Measurements from ENCODE around the gene HSD17B3.
"Not testable (repeated sequence)": the region's sequence is repeated elsewhere in the genome, so short reads cannot be mapped to it uniquely, and the experiment has no call there.

HSD17B3 gene

DNA sequence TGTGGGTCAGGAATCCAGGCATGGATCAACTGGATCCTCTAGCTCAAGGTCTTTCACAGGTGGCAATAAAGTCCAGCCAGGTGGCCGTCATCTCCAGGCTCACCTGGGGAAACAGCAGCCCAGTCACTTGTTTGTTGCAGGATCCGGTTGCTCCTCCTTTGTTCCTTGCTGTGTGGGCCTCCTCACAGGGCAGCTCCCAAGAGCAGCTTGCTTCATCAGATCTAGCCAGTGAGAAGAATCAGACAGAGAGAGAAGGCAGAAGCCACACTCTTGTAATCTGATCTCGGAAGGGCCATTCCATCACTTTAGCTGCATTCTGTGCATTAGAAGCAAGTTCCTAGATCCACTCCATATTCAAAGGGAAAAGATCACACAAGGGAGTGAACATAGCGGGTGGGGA is 3.2 kb upstream of the HSD17B3 start:
- DNase-seq = no peak

DNA sequence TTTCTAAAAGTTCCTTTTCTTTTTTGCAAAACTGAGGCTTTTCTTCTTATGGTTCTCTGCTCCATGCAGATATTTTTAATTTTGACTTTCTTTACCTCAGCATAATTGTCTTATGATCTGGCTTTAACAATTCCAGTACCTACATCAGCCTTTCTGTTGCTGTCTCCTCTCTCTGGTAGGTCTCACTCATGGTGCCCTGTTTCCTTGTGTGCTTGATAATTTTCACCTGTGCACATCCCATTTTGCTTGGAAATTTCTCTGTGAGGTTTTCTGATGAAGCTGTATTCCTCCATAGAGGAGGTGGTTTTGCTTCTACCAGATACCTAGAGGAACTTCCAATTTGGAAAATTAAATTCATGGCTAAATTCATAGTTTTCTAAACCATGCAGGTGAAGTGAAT is 2.3 kb upstream of the HSD17B3 start:
- DNase-seq = no peak

DNA sequence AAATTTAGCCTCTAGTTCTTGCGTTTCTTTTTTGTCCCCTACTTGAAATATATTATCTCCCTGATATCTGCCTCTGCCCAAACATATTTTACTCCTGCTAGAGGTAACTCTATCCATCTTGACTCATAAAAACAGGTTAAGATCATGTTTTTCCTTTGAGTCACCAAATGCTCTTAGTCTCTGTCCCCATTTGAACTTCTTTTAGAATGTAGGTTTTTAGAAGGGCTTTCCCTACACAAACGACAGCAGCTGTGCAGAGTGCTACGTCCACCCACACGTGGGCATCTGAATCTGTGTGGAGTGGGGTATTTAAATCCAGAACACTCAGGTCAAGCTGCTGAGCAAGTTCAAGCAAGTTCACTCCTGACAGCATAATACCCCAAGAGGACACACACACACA is 2.2 kb downstream of the HSD17B3 start:
- DNase-seq = no peak

GRCh38 chr9:96294159-96294545 is 7.8 kb downstream of the HSD17B3 start:
- DNase-seq = no peak

GRCh38 chr9:96293498-96294158 is 8.3 kb downstream of the HSD17B3 start:
- DNase-seq = no peak

DNA sequence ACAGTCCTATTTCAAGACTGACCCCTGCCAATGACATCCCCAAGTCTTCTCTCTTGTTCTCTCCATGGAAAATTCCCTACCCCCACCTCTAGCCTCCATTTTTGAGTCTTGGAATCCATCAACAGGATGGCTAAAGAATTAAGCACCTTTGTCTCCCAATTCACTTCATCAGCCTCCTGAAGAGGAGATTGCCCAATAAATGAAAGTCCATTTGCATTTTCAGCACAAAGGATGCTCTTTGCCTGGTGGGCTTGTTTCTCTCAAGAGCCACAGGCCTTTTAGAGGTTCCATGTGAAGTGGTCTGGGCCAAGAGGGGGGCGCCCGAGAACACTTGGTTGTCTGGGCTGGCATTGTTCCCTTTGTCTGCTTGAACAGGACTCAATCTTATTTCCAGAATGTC is 12.6 kb downstream of the HSD17B3 start:
- DNase-seq = no peak

DNA sequence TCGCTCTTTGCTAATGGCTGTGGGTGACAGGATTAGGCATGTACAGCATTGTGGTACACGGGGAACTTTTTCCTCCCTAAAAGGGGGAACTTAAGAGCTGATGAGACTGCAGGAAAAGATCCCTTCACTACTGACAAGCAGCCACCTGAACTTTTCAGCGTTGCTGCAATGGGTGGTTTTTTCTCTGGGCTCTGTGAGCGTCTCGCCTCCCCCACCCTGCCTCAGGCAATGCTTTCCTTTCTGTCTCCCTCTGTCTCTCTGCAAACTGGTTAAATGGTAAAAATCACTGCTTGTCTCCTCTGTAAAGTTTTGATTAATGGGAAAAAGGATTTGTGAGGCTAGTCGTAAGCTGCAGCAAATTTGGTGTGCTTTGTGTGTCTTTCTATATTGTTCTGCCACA is 20.3 kb downstream of the HSD17B3 start:
- DNase-seq = no peak

DNA sequence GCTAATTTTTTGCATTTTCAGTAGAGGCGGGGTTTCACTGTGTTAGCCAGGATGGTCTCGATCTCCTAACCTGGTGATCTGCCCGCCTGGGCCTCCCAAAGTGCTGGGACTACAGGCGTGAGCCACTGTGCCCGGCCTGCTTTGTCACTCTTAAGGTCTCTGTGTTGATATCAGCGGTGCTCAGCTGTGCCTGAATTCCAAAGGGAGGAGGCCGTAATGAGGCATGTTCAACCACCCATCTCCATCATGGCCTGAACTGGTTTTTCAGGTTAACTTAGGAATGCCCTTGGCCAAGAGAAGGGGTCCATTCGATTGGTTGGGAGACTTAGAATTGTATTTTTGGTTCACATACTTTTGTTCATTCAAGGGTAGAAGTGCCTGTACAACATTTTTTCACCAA is 22.0 kb downstream of the HSD17B3 start:
- peak; percentile 2 for DNase-seq

DNA sequence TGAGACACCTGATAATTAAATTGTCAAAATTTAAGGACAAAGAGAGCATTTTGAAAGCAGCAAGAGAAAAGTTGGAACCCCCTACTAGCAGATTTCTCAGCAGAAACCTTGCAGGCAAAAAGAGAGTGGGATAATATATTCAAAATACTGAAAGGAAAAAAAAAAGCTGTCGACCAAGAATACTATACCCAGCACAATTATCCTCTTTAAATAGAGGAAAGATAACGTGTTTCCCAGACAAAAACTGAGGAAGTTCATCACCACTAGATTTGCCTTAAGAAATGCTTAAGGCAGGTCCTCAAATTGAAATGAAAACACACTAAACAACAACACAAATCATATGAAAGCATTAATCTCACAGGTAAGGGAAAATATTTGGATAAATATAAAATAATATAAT is 27.0 kb downstream of the HSD17B3 start:
- no peak for DNase-seq

DNA sequence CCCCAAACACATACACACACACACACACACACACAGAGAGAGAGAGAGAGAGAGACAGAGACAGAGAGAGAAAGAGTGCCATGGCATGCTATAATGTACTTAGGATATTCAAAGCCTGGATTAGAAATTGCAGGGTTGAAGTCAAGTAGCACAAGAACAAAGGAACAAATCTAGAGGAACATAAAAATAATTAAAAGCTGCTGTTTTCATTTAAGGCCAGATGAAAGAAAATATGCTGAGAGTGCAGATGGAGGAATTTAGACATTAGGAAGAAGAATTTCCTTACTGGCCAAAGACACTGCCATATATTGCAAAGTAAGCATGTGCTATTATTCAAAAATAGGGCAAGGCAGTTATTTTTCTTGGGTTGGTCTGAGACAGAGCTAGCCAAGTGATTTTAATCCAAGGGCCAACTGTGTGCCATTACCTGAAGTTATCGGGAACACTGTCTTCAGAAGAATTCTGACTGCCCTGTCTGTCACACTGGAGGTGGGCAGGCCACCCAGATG is 31.7 kb downstream of the HSD17B3 start:
- no peak for DNase-seq

- peak; percentile 9 for DNase-seq
These were observed 43.0 kb downstream of the HSD17B3 start for GRCh38 chr9:96258967-96259366.

DNA sequence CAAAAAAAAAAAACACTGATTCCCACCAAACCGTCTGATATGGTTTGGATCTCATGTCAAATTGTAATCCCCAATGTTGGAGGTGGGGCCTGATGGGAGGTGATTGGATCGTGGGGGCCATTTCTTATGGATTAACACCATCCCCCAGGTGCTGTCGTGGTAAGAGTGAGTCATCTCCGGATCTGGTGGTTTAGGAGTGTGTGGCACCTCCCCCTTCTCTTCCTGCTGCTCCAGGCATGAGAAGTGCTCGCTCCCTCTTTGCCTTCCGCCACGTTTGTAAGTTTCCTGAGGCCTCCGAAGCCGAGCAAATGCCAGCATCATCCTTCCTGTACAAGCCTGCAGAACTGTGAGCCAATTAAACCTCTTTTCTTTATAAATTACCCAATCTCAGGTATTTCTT is 45.2 kb downstream of the HSD17B3 start:
- DNase-seq = no peak

DNA sequence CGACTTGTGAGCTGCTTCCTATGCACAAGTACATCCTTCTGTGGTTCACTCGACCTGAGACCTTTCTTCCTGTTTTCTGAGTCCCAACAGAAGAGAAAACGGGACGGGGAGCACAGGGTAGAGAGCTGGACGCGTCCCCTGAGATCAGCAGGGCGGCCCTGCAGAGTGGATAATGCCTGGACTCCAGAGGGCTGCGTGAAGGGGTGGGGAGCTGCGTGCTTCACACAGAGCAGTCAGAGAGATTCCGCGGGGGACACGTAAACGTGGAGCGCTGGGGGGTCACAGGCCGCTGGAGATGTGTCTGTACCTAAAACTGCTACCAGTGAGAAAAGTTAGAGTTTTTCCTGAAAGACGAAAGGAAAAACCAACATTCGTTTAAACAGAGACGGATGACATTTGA is 46.3 kb downstream of the HSD17B3 start:
- DNase-seq = no peak

- no peak for DNase-seq
These were observed 48.8 kb downstream of the HSD17B3 start for GRCh38 chr9:96253059-96253696.

GRCh38 chr9:96251451-96251850 is 50.5 kb downstream of the HSD17B3 start:
- DNase-seq = no peak

- no peak for DNase-seq
These were observed 52.2 kb downstream of the HSD17B3 start for GRCh38 chr9:96249746-96250145.

- DNase-seq = no peak
These were observed 55.7 kb downstream of the HSD17B3 start for GRCh38 chr9:96246267-96246671.

DNA sequence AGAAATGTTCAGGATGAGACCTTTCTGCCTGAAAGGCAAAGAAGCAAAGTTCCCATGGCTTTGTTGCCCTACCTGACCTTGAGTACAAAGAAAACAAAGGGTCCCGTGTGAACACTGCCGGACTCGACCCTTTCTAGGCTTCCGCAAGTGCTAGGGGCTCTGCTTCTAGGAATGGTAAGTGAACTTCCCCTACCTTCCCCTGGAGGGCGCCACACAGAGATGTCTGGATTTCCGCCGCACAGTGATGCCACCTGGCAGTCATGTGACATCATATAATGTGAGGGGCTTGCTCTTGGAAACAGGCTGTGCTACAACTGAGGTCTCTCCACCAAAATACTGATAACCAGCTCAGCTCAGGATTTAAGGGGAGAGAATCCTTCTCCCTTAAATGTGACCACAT is 56.6 kb downstream of the HSD17B3 start:
- DNase-seq = no peak

DNA sequence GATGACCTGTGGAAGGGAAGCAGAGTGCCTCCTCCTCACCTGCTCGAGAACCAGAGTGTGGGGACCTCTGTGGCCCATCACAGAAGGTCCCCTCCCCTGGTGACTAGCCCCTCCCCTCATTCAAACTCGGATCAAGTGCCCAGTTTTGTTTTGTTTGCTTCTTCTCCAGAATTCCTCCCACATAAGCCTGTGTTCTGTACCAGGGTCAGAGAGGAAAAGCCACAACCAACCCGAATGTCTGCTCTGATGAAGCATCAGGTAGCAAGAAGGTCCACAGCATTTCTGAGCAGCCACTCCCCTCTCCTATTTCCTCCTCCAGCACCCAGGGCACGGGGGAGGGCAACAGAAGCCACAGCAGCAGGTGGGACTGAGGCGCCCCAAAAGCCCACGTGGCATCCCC is 58.2 kb downstream of the HSD17B3 start:
- DNase-seq = no peak

DNA sequence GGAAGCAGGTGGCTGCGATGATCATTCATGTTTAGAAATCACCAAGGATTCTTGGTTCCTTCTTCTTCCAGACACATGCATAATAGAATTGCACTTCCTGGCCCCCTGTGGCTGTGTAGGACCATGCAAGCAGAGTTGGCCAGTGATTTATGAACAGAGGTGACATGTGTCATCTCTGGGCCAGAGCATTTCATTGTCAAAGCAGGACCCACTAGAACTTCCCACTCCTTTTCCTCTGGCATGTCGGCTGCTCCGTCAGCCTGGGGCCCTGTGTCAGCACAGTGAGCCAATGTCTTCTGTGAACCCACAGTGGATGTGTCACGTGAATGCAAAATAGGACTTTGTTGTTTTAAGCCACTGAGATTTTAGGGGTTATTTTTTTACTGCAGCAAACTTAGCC is 59.2 kb downstream of the HSD17B3 start:
- no peak for DNase-seq

DNA sequence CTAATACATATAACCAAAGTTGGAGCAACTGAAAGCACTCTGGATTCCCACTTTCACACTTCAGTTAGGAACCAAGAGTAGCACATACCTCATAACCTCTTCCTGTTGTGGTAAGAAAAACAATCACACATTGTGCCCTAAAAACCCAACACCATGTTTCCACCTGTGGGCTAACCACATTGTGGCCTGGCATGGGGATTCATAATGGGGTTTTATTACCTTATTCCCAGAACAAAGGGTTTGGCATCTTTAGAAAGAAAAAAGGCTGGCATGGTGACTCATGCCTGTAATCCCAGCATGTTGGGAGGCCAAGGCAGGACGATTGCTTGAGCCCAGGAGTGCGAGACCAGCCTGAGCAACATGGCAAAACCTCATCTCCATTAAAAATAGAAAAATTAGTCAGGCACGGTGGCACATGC is 60.6 kb downstream of the HSD17B3 start:
- no peak for DNase-seq

- no peak for DNase-seq
These were observed 65.0 kb downstream of the HSD17B3 start for GRCh38 chr9:96236854-96237550.

GRCh38 chr9:96236337-96236736 is 65.6 kb downstream of the HSD17B3 start:
- not testable (repeated sequence) for DNase-seq

DNA sequence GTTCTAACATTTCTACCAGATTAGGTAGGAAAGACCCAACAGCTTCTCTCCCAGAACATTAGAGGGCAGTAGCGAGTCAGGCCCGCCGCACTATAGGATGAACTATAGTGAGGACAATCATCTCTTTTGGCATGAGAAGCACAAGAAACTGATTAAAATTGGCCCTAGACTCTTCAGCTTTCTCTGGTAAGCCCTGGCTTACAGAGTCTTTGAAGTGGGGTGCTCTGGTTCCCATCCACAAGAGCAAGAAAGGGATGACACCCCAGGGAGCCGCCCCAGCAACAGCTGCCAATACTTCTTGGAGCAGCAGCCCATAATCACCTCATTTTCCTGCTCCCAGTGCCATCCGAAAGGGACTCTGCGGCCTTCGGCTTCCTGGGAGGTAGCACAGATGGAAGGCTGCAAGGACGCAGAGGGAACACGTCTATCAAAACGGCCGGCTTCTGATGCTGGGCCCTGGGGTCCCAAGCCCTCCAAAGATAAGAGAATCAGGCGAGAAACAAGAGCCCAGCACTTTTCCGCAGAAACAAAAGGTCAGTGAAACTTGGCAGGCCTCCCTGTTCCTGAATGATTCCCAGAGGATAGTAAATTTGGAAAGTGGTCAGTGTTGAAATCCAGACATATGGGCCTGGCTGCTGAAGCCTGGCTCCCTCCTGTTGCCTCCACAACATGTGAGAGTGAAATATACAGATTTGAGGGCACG is 69.3 kb downstream of the HSD17B3 start:
- no peak for DNase-seq
